ENCODE data around the gene SPACA5B.
"Not testable (repeated sequence)": the region's sequence is repeated elsewhere in the genome, so short reads cannot be mapped to it uniquely, and the experiment has no call there.

- not testable (repeated sequence) for TF ChIP-seq CTCF, EP300, POLR2AphosphoS5 (IDR thresholded peaks at IDR 0.05)
Measured at GRCh38 chrX:48092558-48092957, 37.9 kb upstream of the SPACA5B start.

All from upper lobe of left lung (tissue), 4 donors.